ENCODE data around the gene GALK1.
A peak's percentile ranks its signal among the peaks of the same experiment; 100 is the strongest.
"Not testable (repeated sequence)": the region's sequence is repeated elsewhere in the genome, so short reads cannot be mapped to it uniquely, and the experiment has no call there.

The GALK1 gene

DNA sequence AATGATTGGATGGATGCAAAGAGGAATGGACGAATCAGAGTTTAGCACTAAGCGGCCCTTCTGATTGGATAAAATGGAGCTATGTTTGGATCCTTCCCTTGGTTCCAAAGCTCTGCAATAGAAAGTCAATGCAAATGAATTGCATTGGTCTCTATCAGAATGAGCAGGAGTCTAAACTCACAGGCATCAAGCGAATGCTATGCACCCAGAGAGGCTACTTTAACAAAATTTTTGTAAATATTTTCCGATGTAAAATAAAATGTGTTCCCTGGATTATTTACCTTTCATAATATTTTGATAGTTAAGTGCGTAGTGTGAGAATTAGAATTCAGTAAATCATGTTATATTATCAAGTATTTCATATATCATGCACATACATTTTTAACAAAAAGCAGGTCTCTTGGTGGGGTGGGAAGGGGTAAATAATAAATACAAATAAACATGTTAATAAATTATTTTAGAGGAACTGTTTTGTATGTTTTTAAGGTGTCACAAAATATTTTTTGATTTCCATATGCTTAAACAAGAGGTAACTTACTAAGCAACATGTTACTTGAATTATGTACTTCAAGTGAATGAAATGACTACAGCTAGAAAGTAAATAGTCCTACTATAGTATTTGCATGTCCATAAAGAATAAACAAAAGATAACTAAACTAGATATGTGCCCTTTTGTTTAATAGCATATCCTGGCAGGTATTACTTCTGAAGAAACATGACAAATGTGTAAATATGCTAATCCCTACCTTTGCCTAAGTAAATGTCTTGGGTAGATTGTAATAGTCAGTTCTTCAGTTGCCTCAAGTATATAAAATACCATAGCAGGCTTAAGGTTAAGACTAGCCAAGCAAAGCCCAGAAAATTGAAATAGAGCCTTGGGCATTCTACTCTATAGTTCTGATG, 15.2 kb upstream of the GALK1 start:
- Histone ChIP-seq H3K9me2 (replicated peaks; ENCODE audit: low read depth, low read length) (no peaks in the 10 kb centered on the region), H3K4me3 (ENCODE audit: low read length, poor library complexity, severe bottlenecking) (peak overlapping the region; percentile 54), H3K36me3 (ENCODE audit: insufficient read depth, low read length) (peaks cover 35% of the 10 kb centered on the region), H3K9me3 (ENCODE audit: insufficient read depth, low read depth, low read length) (no peaks in the 10 kb centered on the region), H3F3A (ENCODE audit: low read depth) (peaks cover 18% of the 10 kb centered on the region; the same call in 1 of the 2 replicates), H3K9ac (ENCODE audit: low read depth, low read length, poor library complexity, severe bottlenecking) (peak overlapping the region; percentile 33), H3K79me2 (ENCODE audit: insufficient read depth, low read length) (peaks cover 52% of the 10 kb centered on the region), H3K27me3 (ENCODE audit: insufficient read depth, low read length, poor library complexity, severe bottlenecking) (peaks cover 15% of the 10 kb centered on the region), H4K20me1 (ENCODE audit: insufficient read depth, low read length, poor library complexity, severe bottlenecking) (peaks cover 41% of the 10 kb centered on the region), H3K4me1 (ENCODE audit: insufficient read depth, low read length, poor library complexity, severe bottlenecking) (peaks cover 40% of the 10 kb centered on the region), H2AFZ (ENCODE audit: low read length) (0 out of 2 replicates have a peak overlapping the region, but pooled peaks have one; percentile 51), H3K4me2 (ENCODE audit: low read depth, low read length, poor library complexity, severe bottlenecking) (peak overlapping the region; percentile 66)
- no peak for TF ChIP-seq EZH2phosphoT487 (IDR thresholded peaks at IDR 0.05; ENCODE audit: borderline replicate concordance)
- TF ChIP-seq, protein P1, sequence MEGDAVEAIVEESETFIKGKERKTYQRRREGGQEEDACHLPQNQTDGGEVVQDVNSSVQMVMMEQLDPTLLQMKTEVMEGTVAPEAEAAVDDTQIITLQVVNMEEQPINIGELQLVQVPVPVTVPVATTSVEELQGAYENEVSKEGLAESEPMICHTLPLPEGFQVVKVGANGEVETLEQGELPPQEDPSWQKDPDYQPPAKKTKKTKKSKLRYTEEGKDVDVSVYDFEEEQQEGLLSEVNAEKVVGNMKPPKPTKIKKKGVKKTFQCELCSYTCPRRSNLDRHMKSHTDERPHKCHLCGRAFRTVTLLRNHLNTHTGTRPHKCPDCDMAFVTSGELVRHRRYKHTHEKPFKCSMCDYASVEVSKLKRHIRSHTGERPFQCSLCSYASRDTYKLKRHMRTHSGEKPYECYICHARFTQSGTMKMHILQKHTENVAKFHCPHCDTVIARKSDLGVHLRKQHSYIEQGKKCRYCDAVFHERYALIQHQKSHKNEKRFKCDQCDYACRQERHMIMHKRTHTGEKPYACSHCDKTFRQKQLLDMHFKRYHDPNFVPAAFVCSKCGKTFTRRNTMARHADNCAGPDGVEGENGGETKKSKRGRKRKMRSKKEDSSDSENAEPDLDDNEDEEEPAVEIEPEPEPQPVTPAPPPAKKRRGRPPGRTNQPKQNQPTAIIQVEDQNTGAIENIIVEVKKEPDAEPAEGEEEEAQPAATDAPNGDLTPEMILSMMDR (conservative IDR thresholded peaks at IDR 0.05; ENCODE audit: low read length): no peak

DNA sequence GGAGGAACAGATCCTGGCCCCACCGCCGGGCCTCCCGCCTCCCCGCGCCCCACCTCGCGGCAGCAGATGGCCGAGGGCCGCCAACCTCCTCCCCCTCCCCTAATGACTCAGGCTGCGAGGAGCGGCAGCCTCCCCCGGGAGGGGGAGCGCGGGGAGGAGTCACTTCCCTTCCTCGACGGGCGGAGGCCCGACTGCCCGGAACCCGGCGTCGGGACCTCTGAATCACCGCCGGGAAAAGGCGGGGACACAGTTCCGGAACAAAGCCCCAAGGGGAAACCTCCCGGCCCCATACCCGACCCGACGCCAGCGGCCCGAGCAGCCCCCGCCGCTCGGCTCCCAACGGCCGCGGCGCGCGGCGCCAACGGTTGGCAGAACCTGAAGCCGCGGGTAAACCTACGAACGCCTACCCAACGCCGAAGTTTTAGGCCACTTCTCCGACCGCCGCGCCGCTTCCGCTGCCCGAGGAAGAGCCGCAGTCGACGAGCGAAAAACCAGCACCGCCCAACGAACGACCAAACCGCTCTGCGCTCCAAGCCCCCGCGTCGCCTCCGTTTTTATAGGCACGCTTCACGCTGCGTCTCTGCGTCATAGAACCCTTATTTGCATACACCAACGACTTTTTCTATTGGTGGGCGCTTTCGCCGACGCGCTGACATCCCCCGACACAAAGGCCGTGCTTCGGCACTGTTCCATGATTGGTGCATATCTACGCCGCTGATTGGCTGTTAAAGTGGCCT, 14.4 kb upstream of the GALK1 start:
- peaks cover 42% of the 10 kb centered on the region for H4K20me1 ChIP-seq (ENCODE audit: insufficient read depth, low read length, poor library complexity, severe bottlenecking)
- peaks cover 15% of the 10 kb centered on the region for H3K27me3 ChIP-seq (ENCODE audit: insufficient read depth, low read length, poor library complexity, severe bottlenecking)
- H2AFZ ChIP-seq (ENCODE audit: low read length): no peak overlapping the region
- H3K4me2 ChIP-seq (ENCODE audit: low read depth, low read length, poor library complexity, severe bottlenecking): peak overlapping the region; percentile 99
- peaks cover 40% of the 10 kb centered on the region for H3K36me3 ChIP-seq (ENCODE audit: insufficient read depth, low read length)
- TF ChIP-seq EZH2phosphoT487 (IDR thresholded peaks at IDR 0.05; ENCODE audit: borderline replicate concordance): no peak
- TF ChIP-seq, protein P1 (conservative IDR thresholded peaks at IDR 0.05; ENCODE audit: low read length): 0 out of 2 replicates have a peak, but pooled peaks have one; percentile 1
- peaks cover 18% of the 10 kb centered on the region; the same call in 1 of the 2 replicates for H3F3A ChIP-seq (ENCODE audit: low read depth)
- H3K9me2 ChIP-seq (replicated peaks; ENCODE audit: low read depth, low read length): no peaks in the 10 kb centered on the region
- H3K4me3 ChIP-seq (ENCODE audit: low read length, poor library complexity, severe bottlenecking): peak overlapping the region; percentile 91
- peak overlapping the region; percentile 97 for H3K9ac ChIP-seq (ENCODE audit: low read depth, low read length, poor library complexity, severe bottlenecking)
- peaks cover 39% of the 10 kb centered on the region for H3K4me1 ChIP-seq (ENCODE audit: insufficient read depth, low read length, poor library complexity, severe bottlenecking)
- no peaks in the 10 kb centered on the region for H3K9me3 ChIP-seq (ENCODE audit: insufficient read depth, low read depth, low read length)
- H3K79me2 ChIP-seq (ENCODE audit: insufficient read depth, low read length): peaks cover 50% of the 10 kb centered on the region

DNA sequence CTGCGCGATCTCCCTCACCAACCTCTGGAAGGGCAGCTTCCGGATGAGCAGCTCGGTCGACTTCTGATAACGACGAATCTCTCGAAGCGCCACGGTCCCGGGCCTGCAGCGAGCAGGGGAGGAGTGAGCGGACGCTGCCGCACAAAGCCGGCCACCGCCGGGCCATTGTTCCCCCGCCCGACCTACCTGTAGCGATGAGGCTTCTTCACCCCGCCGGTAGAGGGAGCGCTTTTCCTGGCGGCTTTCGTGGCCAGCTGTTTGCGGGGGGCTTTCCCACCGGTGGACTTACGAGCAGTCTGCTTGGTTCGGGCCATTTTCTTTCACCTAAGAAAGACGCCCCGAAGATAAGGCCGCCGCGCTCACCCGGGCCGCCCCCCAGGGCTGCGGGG, 13.9 kb upstream of the GALK1 start:
- peaks cover 15% of the 10 kb centered on the region for H3K27me3 ChIP-seq (ENCODE audit: insufficient read depth, low read length, poor library complexity, severe bottlenecking)
- peak overlapping the region; percentile 99 for H3K4me2 ChIP-seq (ENCODE audit: low read depth, low read length, poor library complexity, severe bottlenecking)
- peaks cover 40% of the 10 kb centered on the region for H3K36me3 ChIP-seq (ENCODE audit: insufficient read depth, low read length)
- no peak overlapping the region for H2AFZ ChIP-seq (ENCODE audit: low read length)
- H3K9me3 ChIP-seq (ENCODE audit: insufficient read depth, low read depth, low read length): no peaks in the 10 kb centered on the region
- peaks cover 18% of the 10 kb centered on the region; the same call in 1 of the 2 replicates for H3F3A ChIP-seq (ENCODE audit: low read depth)
- no peak for TF ChIP-seq EZH2phosphoT487 (IDR thresholded peaks at IDR 0.05; ENCODE audit: borderline replicate concordance)
- TF ChIP-seq, protein P1 (conservative IDR thresholded peaks at IDR 0.05; ENCODE audit: low read length): peak; percentile 60
- peak overlapping the region; percentile 97 for H3K9ac ChIP-seq (ENCODE audit: low read depth, low read length, poor library complexity, severe bottlenecking)
- H3K4me3 ChIP-seq (ENCODE audit: low read length, poor library complexity, severe bottlenecking): peak overlapping the region; percentile 91
- H3K79me2 ChIP-seq (ENCODE audit: insufficient read depth, low read length): peaks cover 48% of the 10 kb centered on the region
- H3K4me1 ChIP-seq (ENCODE audit: insufficient read depth, low read length, poor library complexity, severe bottlenecking): peaks cover 34% of the 10 kb centered on the region
- peaks cover 42% of the 10 kb centered on the region for H4K20me1 ChIP-seq (ENCODE audit: insufficient read depth, low read length, poor library complexity, severe bottlenecking)
- H3K9me2 ChIP-seq (replicated peaks; ENCODE audit: low read depth, low read length): no peaks in the 10 kb centered on the region

DNA sequence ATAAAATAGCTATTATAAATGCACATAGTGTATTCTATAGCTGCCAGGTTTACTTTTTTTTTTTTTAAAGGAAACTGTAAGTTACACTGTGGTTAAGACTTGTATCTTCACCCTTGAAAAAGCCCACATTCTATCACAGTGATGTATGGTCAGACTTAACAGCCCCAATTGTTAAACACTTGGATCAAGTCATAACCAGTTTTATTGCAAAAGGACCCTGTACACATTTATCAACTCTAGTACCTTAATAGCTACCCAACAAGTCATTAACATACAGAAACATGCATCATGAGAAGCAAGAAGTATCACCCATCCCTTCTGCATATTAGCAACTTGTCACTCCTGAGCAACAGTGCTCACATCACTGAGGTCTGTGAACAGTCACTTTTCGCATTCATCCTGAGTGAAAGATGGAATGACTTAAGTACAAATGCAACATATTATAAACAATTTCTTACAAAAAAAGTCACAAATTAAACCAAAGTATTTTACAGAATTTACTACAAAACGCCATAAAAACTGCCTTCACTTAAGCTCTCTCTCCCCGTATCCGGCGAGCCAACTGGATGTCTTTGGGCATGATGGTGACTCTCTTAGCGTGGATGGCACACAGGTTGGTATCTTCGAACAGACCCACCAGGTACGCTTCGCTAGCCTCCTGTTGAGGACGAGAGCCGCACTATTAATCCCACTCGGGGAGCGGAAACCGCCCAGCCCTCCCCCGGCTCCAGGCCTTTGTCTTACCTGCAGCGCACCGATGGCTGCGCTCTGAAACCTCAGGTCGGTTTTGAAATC, 13.3 kb upstream of the GALK1 start:
- H4K20me1 ChIP-seq (ENCODE audit: insufficient read depth, low read length, poor library complexity, severe bottlenecking): peaks cover 42% of the 10 kb centered on the region
- H3K27me3 ChIP-seq (ENCODE audit: insufficient read depth, low read length, poor library complexity, severe bottlenecking): peaks cover 15% of the 10 kb centered on the region
- peak overlapping the region; percentile 97 for H3K9ac ChIP-seq (ENCODE audit: low read depth, low read length, poor library complexity, severe bottlenecking)
- not testable (repeated sequence) for H3K9me2 ChIP-seq (replicated peaks; ENCODE audit: low read depth, low read length); H2AFZ ChIP-seq (ENCODE audit: low read length); H3K9me3 ChIP-seq (ENCODE audit: insufficient read depth, low read depth, low read length)
- peaks cover 44% of the 10 kb centered on the region for H3K79me2 ChIP-seq (ENCODE audit: insufficient read depth, low read length)
- H3K36me3 ChIP-seq (ENCODE audit: insufficient read depth, low read length): peaks cover 40% of the 10 kb centered on the region
- H3K4me2 ChIP-seq (ENCODE audit: low read depth, low read length, poor library complexity, severe bottlenecking): peak overlapping the region; percentile 99
- peaks cover 29% of the 10 kb centered on the region for H3K4me1 ChIP-seq (ENCODE audit: insufficient read depth, low read length, poor library complexity, severe bottlenecking)
- peaks cover 18% of the 10 kb centered on the region; the same call in 1 of the 2 replicates for H3F3A ChIP-seq (ENCODE audit: low read depth)
- H3K4me3 ChIP-seq (ENCODE audit: low read length, poor library complexity, severe bottlenecking): peak overlapping the region; percentile 91

All from Loucy (cell line).